CD4-positive, alpha-beta T cell treated with Interleukin-17A for 4 hours (primary cell): ENCODE measurements around the gene LPP.

Experiments used
- DNase-seq: peaks from one replicate; pipeline ENCODE4 v3.0.0-alpha.2; 2020; ENCODE audit warnings: mixed read lengths

The LPP gene

DNA sequence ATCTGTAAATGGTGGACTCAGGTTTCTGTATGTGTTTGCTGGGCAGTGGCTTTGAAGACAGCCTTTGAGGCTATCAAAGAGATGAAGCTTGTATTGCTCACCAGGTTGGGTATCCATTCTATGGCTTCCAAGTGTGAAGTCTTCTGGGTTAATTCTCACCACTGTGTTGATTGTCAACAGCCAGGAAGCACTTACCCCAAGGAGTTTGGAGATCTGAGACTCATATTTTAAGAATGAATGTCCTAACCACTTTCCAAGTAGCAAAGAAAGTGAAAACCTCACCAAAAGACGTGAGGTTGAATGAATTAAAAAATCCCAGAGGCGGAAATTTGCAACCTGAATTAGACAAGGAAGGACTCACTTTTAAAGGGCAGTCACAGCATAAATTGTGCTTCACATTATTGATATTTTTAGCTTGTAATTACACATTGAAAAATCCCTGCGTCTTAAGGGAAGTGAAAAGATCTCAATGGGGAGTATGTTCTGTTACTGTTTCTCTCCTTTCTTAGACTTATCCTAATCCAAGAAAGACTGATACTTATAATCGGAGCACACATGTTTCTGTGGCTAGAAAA, 713.8 kb downstream of the LPP start:
- no peak for DNase-seq

DNA sequence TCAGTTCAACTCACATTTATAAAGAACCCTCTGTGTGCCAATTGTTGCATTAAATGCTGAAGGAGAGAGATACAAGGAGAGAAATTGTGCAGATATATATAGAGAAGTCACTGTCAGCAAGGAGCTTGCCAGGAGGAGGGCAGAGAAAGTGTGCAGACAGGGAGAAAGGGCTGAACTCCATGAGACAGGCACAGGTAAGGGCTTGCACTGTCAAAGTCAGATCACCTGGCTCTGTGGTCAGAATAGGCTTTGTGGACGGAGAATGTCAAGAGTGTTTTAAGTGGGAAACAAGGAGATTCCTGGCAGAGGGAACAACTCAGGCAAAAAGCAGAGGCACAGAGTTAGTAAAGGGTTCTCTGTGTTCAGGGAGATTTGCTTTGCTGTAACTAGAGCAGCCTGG, 714.8 kb downstream of the LPP start:
- no peak for DNase-seq

DNA sequence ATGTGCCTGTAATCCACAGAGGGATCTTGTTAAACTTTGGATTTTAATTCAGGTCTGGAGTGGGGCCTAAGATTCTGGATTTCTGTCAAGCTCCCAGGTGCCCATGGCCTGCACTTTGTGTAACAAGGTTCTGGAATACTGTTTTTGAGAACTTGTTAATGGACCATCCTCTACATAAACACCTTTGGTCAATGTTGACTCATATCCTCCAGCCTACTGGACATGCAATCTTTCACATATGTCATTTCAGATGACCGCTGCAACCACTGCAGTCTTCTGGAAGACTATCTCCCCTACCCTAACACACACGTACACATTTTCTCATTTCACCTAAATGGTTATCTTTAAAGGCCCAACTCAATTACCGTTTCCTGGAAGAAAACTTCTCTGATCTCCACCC, 715.7 kb downstream of the LPP start:
- DNase-seq: no peak

DNA sequence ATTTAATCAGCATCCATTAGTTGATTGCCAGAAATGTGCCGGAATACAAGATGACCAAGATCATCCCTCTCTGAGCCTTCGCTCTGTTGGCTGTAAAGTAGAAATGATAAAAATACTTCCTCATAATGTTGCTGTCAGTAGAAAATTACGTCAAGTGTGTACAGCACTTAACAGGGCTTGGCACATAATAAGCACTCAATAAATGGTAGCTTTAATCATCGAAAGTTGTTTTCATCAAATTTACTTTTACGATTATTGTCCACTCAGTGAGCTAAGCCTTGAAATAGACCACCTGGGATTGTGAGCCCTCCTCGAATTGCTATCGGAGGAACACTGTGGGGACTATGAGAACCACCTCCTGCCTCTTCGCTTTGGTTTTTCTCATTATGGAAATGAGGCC, 716.5 kb downstream of the LPP start:
- no peak for DNase-seq

DNA sequence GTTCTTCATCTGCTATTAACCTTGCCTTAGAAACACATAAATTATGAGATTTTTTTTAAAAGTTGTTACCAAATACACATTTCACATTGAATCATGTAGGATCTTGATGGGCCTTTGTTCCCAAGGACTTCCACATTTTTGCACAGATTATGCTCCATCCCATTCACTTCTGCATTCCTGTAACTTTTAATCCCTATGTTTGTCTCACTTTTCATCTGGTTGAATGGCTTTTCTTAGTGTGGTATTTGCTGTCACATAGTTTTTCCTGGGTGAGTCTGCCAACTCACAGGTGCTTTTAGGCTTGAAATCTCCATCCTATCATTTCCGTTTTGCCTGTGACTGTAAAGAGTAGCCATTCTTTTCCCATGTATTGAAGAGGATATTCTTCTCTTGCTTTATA, 720.6 kb downstream of the LPP start:
- DNase-seq: no peak

DNA sequence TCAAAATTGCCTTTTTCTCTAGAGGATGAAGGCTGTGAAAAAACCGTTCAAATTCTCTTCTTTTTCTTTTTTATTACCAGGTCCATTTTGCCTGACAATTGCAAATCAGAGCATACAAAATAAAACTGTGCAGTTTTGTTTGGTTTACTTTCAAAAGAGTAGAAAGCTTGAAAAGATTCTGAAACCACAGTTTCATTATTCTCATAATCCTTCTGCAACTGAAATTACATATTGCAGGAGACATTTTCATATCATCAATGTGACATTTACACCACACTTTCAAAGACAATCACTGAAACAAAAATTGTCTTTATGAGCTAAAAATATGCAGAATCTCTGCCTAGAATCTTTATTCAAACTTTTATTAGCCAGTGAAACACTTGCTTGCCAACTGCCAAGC, 721.5 kb downstream of the LPP start:
- DNase-seq: no peak

DNA sequence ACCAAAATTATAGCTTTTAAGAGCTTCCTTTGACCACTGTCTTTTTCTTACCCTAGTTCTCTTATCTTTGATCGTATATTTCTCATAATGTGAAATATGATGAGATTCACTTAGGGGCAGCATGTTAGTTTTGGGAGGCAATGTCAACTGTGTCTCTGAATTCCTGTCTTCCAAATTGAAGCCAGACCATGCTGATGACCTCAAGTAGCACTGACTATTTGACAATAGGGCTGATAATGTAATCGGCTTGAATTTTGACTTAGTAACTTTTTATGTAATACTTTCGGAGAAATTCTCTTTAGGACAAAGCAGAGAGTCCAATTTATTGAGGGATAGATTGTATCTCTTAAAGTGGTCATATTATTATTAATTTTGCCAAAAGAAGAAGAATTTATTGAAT, 722.4 kb downstream of the LPP start:
- DNase-seq: no peak

DNA sequence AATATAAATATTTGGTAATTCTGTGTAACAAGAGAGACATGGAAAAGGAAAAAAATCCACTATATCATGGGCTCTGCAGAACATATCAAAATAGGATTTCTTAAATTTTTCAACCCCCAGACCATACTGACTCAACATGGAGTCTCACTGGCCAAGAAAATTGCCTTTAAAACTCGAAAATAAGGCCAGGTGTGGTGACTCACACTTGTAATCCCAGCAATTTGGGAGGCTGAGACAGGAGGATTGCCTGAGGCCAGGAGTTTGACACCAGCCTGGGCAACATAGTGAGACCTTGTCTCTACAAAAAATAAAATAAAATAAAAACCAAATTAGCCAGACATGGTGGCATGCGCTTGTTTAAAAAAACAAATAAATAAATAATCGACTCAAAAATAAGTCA, 723.4 kb downstream of the LPP start:
- no peak for DNase-seq

DNA sequence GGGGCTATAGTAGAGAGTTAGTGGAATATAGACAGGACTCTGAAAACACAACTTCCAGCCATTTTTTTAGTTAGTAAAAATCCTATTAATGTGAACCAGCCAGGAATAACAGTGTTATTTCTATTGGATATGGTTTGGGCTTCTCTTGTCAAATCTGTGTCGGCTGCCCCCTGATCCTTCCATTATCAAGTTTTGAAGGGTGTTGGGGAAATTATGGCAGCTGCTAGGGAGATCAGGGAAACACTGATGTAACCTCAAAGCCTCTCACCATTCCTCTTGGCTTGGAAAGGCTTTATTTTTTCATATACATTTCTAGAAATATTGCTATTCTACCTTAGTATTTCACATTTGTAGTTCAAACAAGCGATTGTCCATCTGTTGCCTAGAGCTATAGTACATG, 724.1 kb downstream of the LPP start:
- no peak for DNase-seq

DNA sequence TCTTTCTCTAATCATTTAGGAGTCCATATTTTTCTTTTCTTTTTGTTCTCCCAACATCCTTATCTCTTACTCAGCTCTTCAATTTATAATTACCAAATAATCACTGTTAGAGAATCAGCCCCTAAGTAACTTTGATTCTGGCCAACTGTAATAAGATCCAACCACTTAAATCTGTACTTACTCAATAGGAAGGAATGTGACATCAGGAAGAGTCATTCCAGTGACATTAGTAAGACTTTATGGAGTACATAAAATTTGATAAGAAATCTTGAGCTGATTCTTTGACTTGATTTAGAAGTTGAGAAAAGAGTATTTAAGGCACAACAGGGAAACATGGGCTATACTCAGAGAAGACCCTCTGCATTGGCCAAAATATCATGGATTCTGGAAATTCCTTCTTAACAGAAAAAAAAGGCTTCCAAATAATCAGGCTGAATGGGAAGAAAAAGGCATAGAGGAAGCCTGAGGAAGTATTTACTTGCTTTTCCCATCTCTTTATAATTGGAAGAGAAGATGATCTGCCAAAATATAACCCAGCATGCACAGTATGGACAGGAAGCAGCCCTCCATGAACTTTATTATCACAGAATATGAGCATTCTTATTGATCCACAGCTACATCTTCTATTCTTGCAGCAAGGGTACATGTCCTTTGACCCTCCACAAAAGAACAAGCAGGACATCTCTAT, 728.1 kb downstream of the LPP start:
- DNase-seq: no peak

DNA sequence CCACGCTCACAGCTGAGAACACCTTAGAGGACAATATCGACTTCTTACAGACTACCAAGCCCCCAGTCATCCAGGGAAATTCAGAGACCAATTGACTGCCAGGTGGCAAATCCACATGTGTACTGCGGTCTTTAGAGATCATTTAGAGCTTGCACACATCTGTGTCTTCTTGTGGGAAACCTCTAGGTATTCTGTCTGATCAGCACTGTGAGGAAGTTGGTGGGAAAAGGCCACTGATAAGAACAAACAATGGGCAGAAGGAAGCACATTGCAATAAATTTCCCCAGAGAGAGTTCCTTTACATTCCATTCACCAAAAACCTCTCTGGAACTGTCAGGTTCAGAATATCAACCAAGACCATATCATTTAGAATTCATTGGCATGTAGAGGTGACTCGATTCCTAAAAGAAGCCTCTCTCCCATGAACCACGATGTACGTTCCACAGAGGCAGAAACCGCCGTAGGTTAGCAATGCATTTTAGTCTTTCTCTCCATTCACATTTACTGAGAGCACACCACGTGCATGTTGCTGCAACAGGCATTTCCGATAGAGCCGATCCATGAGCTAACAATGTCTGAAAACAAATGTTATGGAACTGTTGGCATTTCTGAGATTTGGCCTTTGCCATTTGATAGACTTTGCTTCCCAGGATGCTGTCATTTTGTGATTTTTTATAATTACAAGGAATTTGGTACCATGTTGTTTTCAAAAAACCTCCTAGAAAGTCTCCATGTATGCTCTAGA, 730.5 kb downstream of the LPP start:
- DNase-seq: no peak

DNA sequence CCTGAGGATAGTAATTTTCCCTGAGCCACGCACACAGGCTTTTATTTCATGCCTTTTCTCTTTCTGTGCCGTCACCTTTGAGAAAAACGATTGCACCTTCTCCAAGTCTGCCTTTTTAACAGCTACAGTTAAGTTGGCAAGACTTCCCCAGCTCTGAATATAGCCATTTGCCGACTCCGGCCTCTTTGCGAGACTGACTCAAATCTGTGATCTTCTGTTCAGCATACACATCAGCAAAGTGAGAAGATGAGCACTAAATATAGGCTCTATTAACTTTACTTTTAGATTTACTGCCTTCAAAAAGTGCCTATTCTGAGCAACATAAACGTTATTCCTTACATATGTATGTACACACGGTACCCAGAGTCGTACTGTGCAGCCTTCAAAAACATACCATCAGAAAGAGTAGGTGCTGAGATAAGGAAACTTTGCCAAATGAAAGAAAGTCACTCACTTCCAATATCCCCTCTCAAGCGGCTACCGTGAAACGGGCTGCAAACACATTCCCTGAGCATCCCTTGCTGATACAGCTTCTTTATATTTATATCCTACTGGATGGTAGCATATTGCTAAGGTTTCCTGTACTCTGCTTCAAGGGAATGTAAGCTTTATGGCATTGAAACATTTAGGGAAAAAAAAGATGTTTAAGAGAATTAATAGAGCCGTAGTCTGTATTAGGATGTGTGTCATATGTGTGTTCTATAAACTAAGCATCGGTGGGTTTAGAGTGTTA, 734.5 kb downstream of the LPP start:
- DNase-seq: no peak

DNA sequence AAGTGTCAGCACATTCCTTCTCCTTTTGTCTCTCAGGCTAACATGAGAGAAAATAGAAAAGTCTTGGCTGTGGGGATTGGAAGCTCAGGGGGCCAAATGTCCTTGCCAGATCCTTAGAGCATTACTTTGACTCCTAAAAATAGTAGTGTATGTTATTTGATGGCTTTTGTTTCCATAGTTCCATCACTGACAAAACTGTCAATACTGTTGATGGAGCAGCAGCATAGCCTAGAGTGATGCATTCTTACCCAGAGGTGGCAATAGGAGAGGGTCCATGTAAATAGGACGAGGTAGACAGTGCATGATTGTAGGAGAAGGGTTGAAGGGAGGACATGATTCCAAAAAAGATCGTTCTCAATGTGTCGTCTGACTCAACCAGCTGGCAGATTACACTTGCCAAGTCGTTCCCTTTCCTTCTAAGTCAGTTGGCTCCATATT, 735.1 kb downstream of the LPP start:
- DNase-seq: no peak

DNA sequence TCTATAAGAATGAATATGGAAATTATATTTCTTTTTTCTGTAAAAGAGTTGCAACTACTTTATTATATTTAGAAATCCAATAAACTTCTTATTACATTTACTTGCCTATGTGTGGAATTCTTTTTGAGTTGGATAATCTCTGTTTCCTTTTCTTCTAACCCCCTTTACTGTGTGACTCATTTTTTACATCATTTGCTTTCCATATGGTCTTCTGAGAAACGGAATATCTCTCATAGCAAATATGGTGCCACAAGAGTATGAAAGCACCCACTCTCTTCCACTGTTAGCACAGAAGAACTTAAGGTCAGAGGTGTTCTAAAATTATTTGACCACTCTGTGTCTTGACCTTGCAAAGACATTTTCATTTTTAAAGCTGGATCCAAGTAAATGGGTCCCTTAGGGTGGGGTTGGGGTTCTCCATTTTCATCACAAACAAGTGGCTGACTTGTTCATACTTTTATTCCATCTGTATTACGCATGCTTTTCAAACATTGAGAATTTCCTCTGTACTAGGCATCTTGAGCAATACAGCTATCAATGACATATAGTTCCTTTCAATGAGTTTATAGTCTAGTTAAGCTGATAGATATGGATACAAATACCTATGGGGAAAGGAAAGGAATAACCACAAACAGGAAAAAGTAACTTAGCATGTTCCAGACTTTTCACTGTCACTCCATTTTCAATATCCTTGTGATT, 736.8 kb downstream of the LPP start:
- DNase-seq: no peak

DNA sequence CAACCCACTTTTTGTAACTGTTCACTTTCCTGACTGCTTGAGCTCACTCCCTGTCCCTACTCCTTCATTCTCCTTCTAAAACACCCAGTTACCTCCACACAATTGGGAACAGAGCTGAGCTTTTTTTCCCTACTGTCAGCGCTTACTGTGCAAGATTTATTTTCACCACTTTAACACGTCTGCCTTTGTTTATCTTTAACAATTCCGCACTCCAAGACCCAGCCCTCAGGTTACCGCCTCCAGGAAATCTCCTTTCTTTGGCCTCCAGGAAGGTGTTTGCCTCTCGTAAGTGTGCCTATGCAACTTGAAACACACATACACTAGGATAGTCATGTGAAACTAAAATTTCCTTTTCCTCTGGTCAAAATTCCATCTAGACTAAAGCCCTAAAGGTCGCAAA, 745.9 kb downstream of the LPP start:
- no peak for DNase-seq

DNA sequence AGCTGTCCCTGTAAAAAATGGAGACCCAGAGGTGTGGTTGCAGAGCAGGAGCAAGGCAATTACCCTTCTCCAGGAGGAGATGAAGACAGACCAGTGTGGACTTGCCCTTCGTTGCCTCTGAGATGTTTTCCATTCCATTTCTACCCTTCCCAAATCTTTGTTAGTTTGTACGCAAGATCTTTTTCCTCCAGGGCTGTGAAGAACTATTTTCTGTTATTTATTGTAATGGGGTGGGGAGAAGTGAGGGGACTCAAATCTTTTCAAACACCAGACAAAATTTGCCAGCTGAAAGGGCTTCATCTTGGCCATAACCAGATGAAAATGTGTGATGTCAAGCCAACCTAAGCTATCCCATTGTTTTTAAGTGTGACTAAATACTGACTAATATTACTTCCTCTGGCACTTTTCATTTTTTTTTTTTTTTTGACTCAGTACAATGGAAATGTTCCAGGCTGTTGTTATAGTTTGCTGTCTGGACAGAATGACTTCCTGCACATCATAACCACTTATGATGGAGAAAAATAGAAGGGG, 746.5 kb downstream of the LPP start:
- DNase-seq: no peak

DNA sequence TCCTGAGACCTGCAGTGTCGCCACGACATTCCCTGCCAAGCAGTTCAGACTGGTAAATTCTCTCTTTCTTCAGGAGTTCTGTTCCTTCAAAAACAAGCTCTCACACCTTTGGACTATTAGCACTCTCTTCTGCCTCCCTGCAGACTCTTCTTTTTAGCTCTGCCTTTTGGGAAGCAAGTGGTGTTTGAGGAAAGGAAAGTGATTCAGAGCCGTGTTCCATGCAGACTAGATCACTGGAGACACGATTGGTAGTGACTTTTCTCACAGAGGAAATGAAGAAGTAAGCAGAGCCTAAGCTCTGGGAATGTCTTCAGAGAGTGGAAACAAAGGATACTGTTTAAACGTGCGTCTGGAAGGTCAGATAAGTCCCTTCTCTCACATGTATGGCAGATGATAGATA, 747.2 kb downstream of the LPP start:
- no peak for DNase-seq

DNA sequence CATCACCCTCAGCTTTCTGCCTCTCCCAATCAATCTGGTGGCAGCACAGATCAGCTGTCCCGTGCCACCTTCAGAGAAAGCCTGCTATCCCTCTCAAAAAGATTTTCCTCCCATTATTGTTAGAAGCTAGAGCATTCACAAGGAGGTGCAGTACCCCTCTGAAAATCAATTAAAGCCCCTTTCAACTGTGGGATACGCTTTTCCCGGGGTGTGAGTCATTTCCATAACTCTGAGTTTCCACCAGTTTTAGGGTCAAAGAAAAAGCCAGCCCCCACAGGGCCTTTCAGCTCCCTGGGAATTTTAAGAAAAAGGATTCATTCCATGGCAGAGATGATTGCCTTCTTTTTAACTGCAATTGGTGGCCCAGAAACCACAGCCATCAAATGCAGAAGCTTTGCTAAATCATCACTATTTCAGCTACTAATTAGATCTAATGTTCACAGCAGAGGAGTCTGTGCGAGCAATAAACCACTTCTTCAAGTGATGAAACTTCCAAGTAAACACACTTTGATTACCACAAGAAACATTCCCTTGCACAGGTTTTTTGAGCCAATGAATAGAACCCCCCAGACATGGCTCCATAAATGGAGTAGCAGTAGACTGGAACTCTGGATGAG, 747.8 kb downstream of the LPP start:
- DNase-seq: no peak

DNA sequence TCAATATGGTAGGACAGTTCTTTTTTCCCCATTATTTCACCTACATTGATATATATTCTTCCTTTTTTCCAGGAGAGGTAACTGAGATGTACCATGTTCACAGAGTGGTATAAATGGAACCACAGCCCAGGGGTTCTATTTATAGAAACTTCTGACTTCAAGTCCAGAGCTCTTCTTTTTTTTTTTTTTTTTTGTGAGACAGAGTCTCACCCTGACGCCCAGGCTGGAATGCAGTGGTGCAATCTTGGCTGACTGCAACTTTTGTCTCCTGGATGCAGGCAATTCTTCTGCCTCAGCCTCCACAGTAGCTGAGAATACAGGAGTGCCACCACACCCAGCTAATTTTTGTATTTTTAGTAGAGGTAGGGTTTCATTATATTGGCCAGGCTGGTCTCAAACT, 750.7 kb downstream of the LPP start:
- no peak for DNase-seq

DNA sequence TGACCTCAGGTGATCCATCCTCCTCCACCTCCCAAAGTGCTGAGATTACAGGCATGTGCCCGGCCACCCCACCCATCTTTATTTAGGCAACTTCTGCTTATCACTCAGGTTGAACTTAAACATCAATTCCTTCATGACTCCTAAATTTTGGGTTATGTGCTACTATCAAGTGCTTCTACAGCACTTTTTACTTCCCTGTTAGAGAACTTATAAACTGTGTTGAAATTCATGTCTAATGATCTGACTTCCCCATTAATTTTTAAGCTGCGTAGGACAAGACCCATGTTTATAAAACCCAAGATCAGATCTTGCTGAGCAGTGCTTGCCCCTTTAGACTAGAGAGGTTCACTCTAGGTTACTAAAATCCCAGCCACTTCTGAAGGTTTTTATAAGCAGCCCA, 751.6 kb downstream of the LPP start:
- no peak for DNase-seq

DNA sequence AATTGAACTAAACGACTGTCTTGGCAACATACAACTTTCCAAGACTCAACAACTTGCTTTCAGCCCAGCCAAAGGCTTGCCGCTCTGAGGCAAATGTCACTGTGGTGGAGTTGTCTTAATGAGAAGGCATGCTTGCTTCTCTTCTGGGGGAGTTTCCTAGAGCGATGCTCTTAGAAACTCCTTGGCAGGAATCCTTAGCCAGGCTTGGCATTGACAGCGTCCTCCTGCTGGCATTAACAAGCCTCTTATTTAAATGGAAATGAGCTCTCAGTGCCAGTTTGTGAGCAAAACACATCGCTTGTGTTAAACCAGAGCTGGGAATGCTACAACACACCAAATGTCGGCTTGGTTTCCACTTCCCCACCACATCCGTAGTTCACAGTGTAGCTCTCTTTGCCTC, 752.3 kb downstream of the LPP start:
- no peak for DNase-seq
